T47D (cell line): ENCODE measurements around the gene NUP58.
"Not testable (repeated sequence)": the region's sequence is repeated elsewhere in the genome, so short reads cannot be mapped to it uniquely, and the experiment has no call there.

Source experiments
- DNase-seq, 2 experiments: peaks; one replicate each; pipeline versions ENCODE4 v3.0.0 to v3.0.0-alpha.2; 2011 to 2012; ENCODE audit warnings: low read depth in 1 of 2, low spot score in 1 of 2
- JUND ChIP-seq: IDR thresholded peaks from 2 replicates; pipeline ENCODE4 v1.6.1; 2012; ENCODE audit warnings: low read depth
- in situ Hi-C: cut with HindIII; loops from 2 replicates; pipeline ENCODE4 v1.10.0; 2016; ENCODE audit warnings: low sequenced_read_pairs, low pct_unique_long_range_greater_than_20kb

Gene NUP58

GRCh38 chr13:25329706-25330105, 28.3 kb downstream of the NUP58 start:
- in situ Hi-C loops: no loop called here
- DNase-seq: no peak
- no peak for TF ChIP-seq JUND

- in situ Hi-C loops: no loop called here
- TF ChIP-seq JUND: no peak
- no peak for DNase-seq
Measured at GRCh38 chr13:25330541-25330940, 29.1 kb downstream of the NUP58 start.

GRCh38 chr13:25335856-25336255, 34.4 kb downstream of the NUP58 start:
- no peak for TF ChIP-seq JUND
- no peak for DNase-seq
- in situ Hi-C loops: no loop called here

GRCh38 chr13:25345576-25345975, 44.2 kb downstream of the NUP58 start:
- in situ Hi-C loops: no loop called here
- TF ChIP-seq JUND: no peak

GRCh38 chr13:25347151-25347550, 45.7 kb downstream of the NUP58 start:
- in situ Hi-C loops: no loop called here
- TF ChIP-seq JUND: no peak

More at GRCh38 chr13:25345576-25345975, 44.2 kb downstream of the NUP58 start:
- no peak for DNase-seq

GRCh38 chr13:25351404-25351803, 50.0 kb downstream of the NUP58 start:
- no peak for TF ChIP-seq JUND
- in situ Hi-C loops: no loop called here
- DNase-seq: no peak

More at GRCh38 chr13:25347151-25347550, 45.7 kb downstream of the NUP58 start:
- peak in 1 of 2 experiments; percentile 34 for DNase-seq

GRCh38 chr13:25352230-25352629, 50.8 kb downstream of the NUP58 start:
- in situ Hi-C loops: no loop called here
- TF ChIP-seq JUND: no peak
- DNase-seq: no peak

GRCh38 chr13:25352806-25353205, 51.4 kb downstream of the NUP58 start:
- TF ChIP-seq JUND: no peak
- in situ Hi-C loops: no loop called here
- no peak for DNase-seq

GRCh38 chr13:25353344-25353743, 51.9 kb downstream of the NUP58 start:
- in situ Hi-C loops: no loop called here
- DNase-seq: no peak

GRCh38 chr13:25354377-25354776, 53.0 kb downstream of the NUP58 start:
- DNase-seq: no peak
- in situ Hi-C loops: no loop called here
- TF ChIP-seq JUND: no peak

More at GRCh38 chr13:25353344-25353743, 51.9 kb downstream of the NUP58 start:
- TF ChIP-seq JUND: no peak

- in situ Hi-C loops: not testable (repeated sequence)
Measured at GRCh38 chr13:25360443-25360842, 59.0 kb downstream of the NUP58 start.

GRCh38 chr13:25365720-25366235, 64.4 kb downstream of the NUP58 start:
- in situ Hi-C loops: no loop called here
- DNase-seq: no peak
- no peak for TF ChIP-seq JUND

More at GRCh38 chr13:25360443-25360842, 59.0 kb downstream of the NUP58 start:
- not testable (repeated sequence) for DNase-seq

- no peak for TF ChIP-seq JUND
- in situ Hi-C loops: no loop called here
- no peak for DNase-seq
Measured at GRCh38 chr13:25371158-25371874, 69.9 kb downstream of the NUP58 start.
